HG02763 (cell line): ENCODE results near the gene ZNF419.
"Not testable (repeated sequence)": the region's sequence is repeated elsewhere in the genome, so short reads cannot be mapped to it uniquely, and the experiment has no call there.

Source experiments
- ATAC-seq: cut with Tn5 transposase; IDR thresholded peaks from one replicate; pipeline ENCODE4 v1.9.1; 2021; ENCODE audit warnings: mild to moderate bottlenecking, moderate library complexity; ENCODE audit not compliant: unreplicated experiment

The ZNF419 gene

GRCh38 chr19:57487477-57488298, at the start of gene ZNF419:
Gene ZNF419, plus strand, starts transcription at chr19:57487750. Its CDS starts 201 bp downstream, at chr19:57487951.
- ATAC-seq = peak; percentile 95

- no peak for ATAC-seq
Observed at GRCh38 chr19:57437931-57438330, 49.6 kb upstream of the ZNF419 start.

GRCh38 chr19:57438925-57439324, 48.6 kb upstream of the ZNF419 start:
- ATAC-seq = no peak

- ATAC-seq = no peak
Observed at GRCh38 chr19:57441979-57442752, 45.4 kb upstream of the ZNF419 start.

GRCh38 chr19:57443121-57443696, 44.3 kb upstream of the ZNF419 start:
- ATAC-seq = no peak

- no peak for ATAC-seq
Observed at GRCh38 chr19:57452307-57452706, 35.2 kb upstream of the ZNF419 start.

- ATAC-seq = no peak
Observed at GRCh38 chr19:57465680-57466381, 21.7 kb upstream of the ZNF419 start.

- no peak for ATAC-seq
Observed at GRCh38 chr19:57466489-57466888, 21.1 kb upstream of the ZNF419 start.

- ATAC-seq = no peak
Observed at GRCh38 chr19:57473646-57474045, 13.9 kb upstream of the ZNF419 start.

GRCh38 chr19:57477191-57478008, 10.2 kb upstream of the ZNF419 start, which contains the start of gene ZNF772:
Gene ZNF772, minus strand, starts transcription at chr19:57477566. Its CDS starts 257 bp downstream, at chr19:57477309.
- peak; percentile 84 for ATAC-seq

- ATAC-seq = not testable (repeated sequence)
Observed at GRCh38 chr19:57488299-57488644, 722 bp downstream of the ZNF419 start.

- ATAC-seq = not testable (repeated sequence)
Observed at GRCh38 chr19:57499332-57499679, 11.8 kb downstream of the ZNF419 start.

GRCh38 chr19:57499680-57500395, 12.3 kb downstream of the ZNF419 start, which contains the start of gene ZNF773:
Gene ZNF773, plus strand, starts transcription at chr19:57499938. Its CDS starts 143 bp downstream, at chr19:57500081.
- peak; percentile 98 for ATAC-seq

GRCh38 chr19:57500400-57500799, 12.8 kb downstream of the ZNF419 start:
- not testable (repeated sequence) for ATAC-seq

GRCh38 chr19:57506163-57506562, 18.6 kb downstream of the ZNF419 start:
- no peak for ATAC-seq

- no peak for ATAC-seq
Observed at GRCh38 chr19:57511484-57511883, 23.9 kb downstream of the ZNF419 start.

GRCh38 chr19:57512845-57513244, 25.3 kb downstream of the ZNF419 start:
- ATAC-seq = no peak

GRCh38 chr19:57515255-57515654, 27.7 kb downstream of the ZNF419 start:
- ATAC-seq = no peak

- not testable (repeated sequence) for ATAC-seq
Observed at GRCh38 chr19:57518021-57518420, 30.5 kb downstream of the ZNF419 start.
